Heart right ventricle (tissue), 16 donors: ENCODE results near the gene NSUN2. TPM values are rescaled to one million over a fixed set of nuclear protein-coding genes. Genes with fewer than 3 reads are reported as not detected.

Source experiments
- ATAC-seq, 8 donors: fragments of 200-7000 bp; cut with Tn5 transposase; one replicate each; pipeline ENCODE4 v1.9.1; 2020; ENCODE audit warnings: mild to moderate bottlenecking in 8 of 8, moderate library complexity in 8 of 8, moderate number of reproducible peaks in 1 of 8
- DNase-seq, 2 donors: peaks; one replicate each; pipeline ENCODE4 v3.0.0-alpha.2; 2020
- H3K27ac ChIP-seq, 10 donors: fragments of 200-600 bp; sonication (generic) in 2 of 10; one replicate each; pipeline versions ENCODE4 v1.5.0 to v1.8.0; 2020 to 2022; ENCODE audit warnings: mild to moderate bottlenecking in 3 of 10
- H3K27me3 ChIP-seq, 7 donors: fragments of 200-600 bp; one replicate each; pipeline ENCODE4 v1.8.0; 2021 to 2022; ENCODE audit warnings: mild to moderate bottlenecking in 2 of 7
- H3K36me3 ChIP-seq, 9 donors: fragments of 200-600 bp; sonication (generic) in 1 of 9; one replicate each; pipeline versions ENCODE4 v1.5.0 to v1.8.0; 2020 to 2022; ENCODE audit warnings: mild to moderate bottlenecking in 2 of 9
- H3K4me1 ChIP-seq, 9 donors: fragments of 200-600 bp; sonication (generic) in 1 of 9; one replicate each; pipeline versions ENCODE4 v1.5.0 to v1.8.0; 2020 to 2022; ENCODE audit warnings: mild to moderate bottlenecking in 4 of 9
- H3K4me3 ChIP-seq, 10 donors: fragments of 200-600 bp; sonication (generic) in 2 of 10; one replicate each; pipeline versions ENCODE4 v1.5.0 to v1.8.0; 2020 to 2022; ENCODE audit warnings: mild to moderate bottlenecking in 7 of 10, moderate library complexity in 2 of 10
- H3K9me3 ChIP-seq, 11 donors: fragments of 200-600 bp in 10 of 11; sonication (generic) in 2 of 11; one replicate each; pipeline versions ENCODE4 v1.5.0 to v1.8.0; 2013 to 2022; ENCODE audit warnings: mild to moderate bottlenecking in 2 of 11, control low read depth in 1 of 11, moderate library complexity in 1 of 11
- CTCF ChIP-seq, 9 donors: fragments of 200-600 bp; sonication (generic) in 2 of 9; IDR thresholded peaks; one replicate each; pipeline versions ENCODE4 v1.5.0 to v1.8.0; 2021 to 2022; ENCODE audit warnings: antibody characterized with exemption in 9 of 9, mild to moderate bottlenecking in 5 of 9, moderate library complexity in 1 of 9
- WGBS, 2 donors: extraction: QIAGEN DNeasy Blood & Tissue Kit; methylation state at CpG; one replicate each; pipeline ENCODE4 v1.1.7; 2013; ENCODE audit warnings: inconsistent platforms in 1 of 2; 5-methylcytosine and 5-hydroxymethylcytosine counted together
- intact Hi-C, 10 donors: fragments of 100-400 bp; cut with DNase I; formaldehyde crosslinking; loops; one replicate each; pipeline versions ENCODE4 v1.11.1 to v1.14.2; 2022
- polyA plus RNA-seq, 2 donors: library from polyadenylated mRNA; stranded (reverse); fragments of 200-250 nt; gene quantifications; one replicate each; pipeline ENCODE4 v1.2.3, GENCODE V29; 2013
- total RNA-seq, 10 donors: library from RNA; stranded (reverse); fragmentation: NEBNext Ultra II Directional in 3 of 10; extraction: Animal tissue kit (Norgen Biotek cat#: 25700) in 3 of 10; gene quantifications; one replicate each; pipeline versions ENCODE4 v1.2.1 to v1.2.4, GENCODE V29; 2021 to 2023
- donor health status: Arrhythmogenic right ventricular cardiomyopathy.
- donor health status: ischemic (EF 13 %, LVEDD 7.1; RV severe dilation, severe dysfunction).
- donor health status: healthy with polysubstance abuse.
- donor health status: DM: no; HTN: yes; CAD: no.
- donor health status: DM: no; HTN: no; CAD: no.
- donor health status: ischemic (EF 25% LVEDD 6.9; RV normal size, moderate dysfunction).
- donor health status: ischemic (EF 25% LVEDD 5.7; RV mildly dilated, moderate dysfunction).
- donor health status: healthy.
- donor health status: DM: yes; HTN: yes; CAD: no.
- donor health status: Ischemic cardiomyopathy.
- donor health status: ischemic (EF 35%, LVEDD 5.7; RV mildly dilated, moderate dysfunction).
- donor health status: nonischemic (EF 11% LVEDD 7.7; RV severe dilation, severe dysfunction).
- donor health status: DM: yes; HTN: yes; CAD: no.
- donor health status: PGD.
- donor health status: ischemic (EF 29% LVEDD 5.4; RV normal size, mild dysfunction).
- donor health status: nonischemic (EF 23%, LVEDD 6.1; RV moderate dilation, normal function).

Gene NSUN2
- total and polyA plus RNA-seq, 12 donors, result 27.9 to 42.6 (median 34.9) TPM

GRCh38 chr5:6626508-6626907, 6.3 kb downstream of the NSUN2 start:
- H3K4me1 ChIP-seq, result peaks cover 1 to 25% (median 11%) of the 10 kb centered on the region in 9 donors
- H3K27ac ChIP-seq, result no peak overlapping the region
- intact Hi-C loops, result no loop called here
- 88 to 89% methylated on average over 10 of the region's 10 CpGs for WGBS, 2 donors
- TF ChIP-seq CTCF (IDR thresholded peaks at IDR 0.05), result no peak
- DNase-seq, result no peak
- ATAC-seq, result no peak
- H3K27me3 ChIP-seq, result no peaks in the 10 kb centered on the region
- no peak overlapping the region for H3K4me3 ChIP-seq
- peaks cover 0 to 100% (median 48%) of the 10 kb centered on the region in 9 donors for H3K36me3 ChIP-seq
- H3K9me3 ChIP-seq, result peaks cover 0 to 20% (median 6%) of the 10 kb centered on the region in 11 donors

- 77 to 95% methylated on average over 3 of the region's 3 CpGs for WGBS, 2 donors
- DNase-seq (no peak), ATAC-seq (no peak)
- H3K36me3 ChIP-seq, result peaks cover 0 to 100% (median 70%) of the 10 kb centered on the region in 9 donors
- no peak for TF ChIP-seq CTCF (IDR thresholded peaks at IDR 0.05)
- intact Hi-C loops, result no loop called here
- no peaks in the 10 kb centered on the region for H3K27me3 ChIP-seq
- no peak overlapping the region for H3K4me3 ChIP-seq
- H3K9me3 ChIP-seq, result peaks cover 0 to 20% (median 6%) of the 10 kb centered on the region in 11 donors
- H3K4me1 ChIP-seq, result peaks cover 0 to 4% (median 0%) of the 10 kb centered on the region in 9 donors
- no peak overlapping the region for H3K27ac ChIP-seq
Observed at GRCh38 chr5:6623941-6624340, 8.9 kb downstream of the NSUN2 start.

- intact Hi-C loops, result no loop called here
Observed at GRCh38 chr5:6623228-6623627, 9.6 kb downstream of the NSUN2 start.

GRCh38 chr5:6616632-6617031, 16.2 kb downstream of the NSUN2 start:
- Histone ChIP-seq H3K27ac (no peak overlapping the region), H3K4me1 (no peaks in the 10 kb centered on the region), H3K27me3 (no peaks in the 10 kb centered on the region), H3K9me3 (no peaks in the 10 kb centered on the region), H3K4me3 (no peak overlapping the region), H3K36me3 (peaks cover 0 to 100% (median 79%) of the 10 kb centered on the region in 9 donors)
- intact Hi-C loops, result no loop called here
- DNase-seq (no peak), ATAC-seq (no peak)
- WGBS, 2 donors, result 90 to 94% methylated on average over 6 of the region's 6 CpGs
- TF ChIP-seq CTCF (IDR thresholded peaks at IDR 0.05), result no peak

More at GRCh38 chr5:6623228-6623627, 9.6 kb downstream of the NSUN2 start:
- H3K4me3 ChIP-seq, result no peak overlapping the region
- H3K4me1 ChIP-seq, result no peaks in the 10 kb centered on the region
- H3K36me3 ChIP-seq, result peaks cover 0 to 100% (median 72%) of the 10 kb centered on the region in 9 donors
- no peaks in the 10 kb centered on the region for H3K27me3 ChIP-seq
- H3K9me3 ChIP-seq, result peaks cover 0 to 20% (median 6%) of the 10 kb centered on the region in 11 donors
- no peak for TF ChIP-seq CTCF (IDR thresholded peaks at IDR 0.05)
- WGBS, 2 donors, result 75 to 77% methylated on average over 4 of the region's 4 CpGs
- DNase-seq (no peak), ATAC-seq (no peak)
- no peak overlapping the region for H3K27ac ChIP-seq
